K562 (cell line): ENCODE data around the gene OR2T29. TPM values are rescaled to one million over a fixed set of nuclear protein-coding genes. Genes with fewer than 3 reads are reported as not detected.
"Not testable (repeated sequence)": the region's sequence is repeated elsewhere in the genome, so short reads cannot be mapped to it uniquely, and the experiment has no call there.

Source experiments
- ATAC-seq: fragments of 200-7000 bp; cut with Tn5 transposase; 3 replicates; pipeline ENCODE4 v1.9.1; 2020; ENCODE audit warnings: moderate library complexity
- BruUV-seq: library from RNA; stranded (reverse); fragments of 400-500 nt; replicated peaks from 2 replicates; lab custom pipeline; 2021; lab: Mats Ljungman, UMichigan
- CTCF ChIA-PET: fragments of 300-600 bp; formaldehyde crosslinking; extraction: SDS; loops from one replicate; lab custom pipeline; 2021; ENCODE audit warnings: low intra/inter-chr PET ratio; lab: Yijun Ruan, JAX
- POLR2A ChIA-PET: fragments of 300-600, 350-650 bp; sonication (Branson Sonifier 250); formaldehyde crosslinking; extraction: SDS; loops from one replicate; lab custom pipeline; 2021; ENCODE audit warnings: antibody characterized with exemption, inconsistent platforms; lab: Yijun Ruan, JAX
- DNase-seq, 4 experiments: peaks; one replicate each; pipeline versions ENCODE4 v3.0.0 to v3.0.0-alpha.2; 2011 to 2018; ENCODE audit warnings: low spot score in 3 of 4, mixed read lengths in 3 of 4; ENCODE audit errors: extremely low read depth in 1 of 4
- FAIRE-seq: peaks from 2 replicates; lab custom pipeline; 2011; peaks lifted over from hg19 to GRCh38; lab: Jason Lieb, UNC
- H2AFZ ChIP-seq: 2 replicates; pipeline ENCODE4 v1.6.0; 2011; ENCODE audit warnings: low read depth, low read length, control low read depth, inconsistent platforms
- H3K27ac ChIP-seq: fragments of 200-600 bp; 3 replicates; pipeline ENCODE4 v1.8.0; 2011; ENCODE audit warnings: low read depth, mild to moderate bottlenecking, control low read depth, inconsistent platforms, low read length, moderate library complexity, mixed read lengths; ENCODE audit errors: extremely low read depth
- H3K27me3 ChIP-seq, 2 experiments: fragments of 300-600 bp in 1 of 2; 2 replicates in 1 of 2; 3 replicates in 1 of 2; pipeline versions ENCODE4 v1.6.0 to v1.8.0; 2011; ENCODE audit warnings: inconsistent platforms in 2 of 2, low read length in 2 of 2, mild to moderate bottlenecking in 1 of 2, mixed read lengths in 1 of 2, moderate library complexity in 1 of 2; ENCODE audit not compliant: control insufficient read depth in 2 of 2, insufficient read depth in 2 of 2
- H3K36me3 ChIP-seq: fragments of 300-600 bp; 3 replicates; pipeline ENCODE4 v1.8.0; 2011; ENCODE audit warnings: mild to moderate bottlenecking, low read length, inconsistent platforms; ENCODE audit not compliant: control insufficient read depth, insufficient read depth
- H3K4me1 ChIP-seq, 2 experiments: fragments of 200-600 bp in 1 of 2; replicated peaks in 1 of 2; 2 replicates in 1 of 2; 3 replicates in 1 of 2; pipeline versions ENCODE4 v1.5.1 to v1.8.0; 2011; ENCODE audit warnings: inconsistent platforms in 2 of 2, low read length in 2 of 2, mild to moderate bottlenecking in 1 of 2, mixed read lengths in 1 of 2, moderate library complexity in 1 of 2; ENCODE audit not compliant: control insufficient read depth in 2 of 2, insufficient read depth in 2 of 2
- H3K4me2 ChIP-seq: 2 replicates; pipeline ENCODE4 v1.6.1; 2011; ENCODE audit warnings: low read length, control low read depth, inconsistent platforms, mixed read lengths; ENCODE audit not compliant: insufficient read depth
- H3K4me3 ChIP-seq: fragments of 200-600 bp; sonication (generic), shearing (Covaris generic); 2 replicates; pipeline ENCODE4 v1.5.1; 2016; ENCODE audit warnings: control low read depth, inconsistent platforms
- H3K79me2 ChIP-seq: fragments of 200-600 bp; 3 replicates; pipeline ENCODE4 v1.8.0; 2011; ENCODE audit warnings: low read length, inconsistent platforms; ENCODE audit not compliant: control insufficient read depth, insufficient read depth
- H3K9ac ChIP-seq, 2 experiments: 2 replicates each; pipeline versions ENCODE4 v1.6.0 to v1.6.1; 2011; ENCODE audit warnings: low read depth in 2 of 2, low read length in 2 of 2, control low read depth in 1 of 2, inconsistent platforms in 1 of 2, mild to moderate bottlenecking in 1 of 2, mixed read lengths in 1 of 2; ENCODE audit not compliant: insufficient read depth in 1 of 2
- H3K9me1 ChIP-seq: one replicate; pipeline ENCODE4 v1.6.0; 2011; ENCODE audit warnings: inconsistent platforms, mild to moderate bottlenecking, low read length, moderate library complexity; ENCODE audit not compliant: control insufficient read depth, insufficient read depth
- H3K9me3 ChIP-seq: replicated peaks from 2 replicates; pipeline ENCODE4 v1.5.1; 2011; ENCODE audit warnings: low read depth, low read length, inconsistent platforms; ENCODE audit not compliant: control insufficient read depth, insufficient read depth
- H4K20me1 ChIP-seq: replicated peaks from 2 replicates; pipeline ENCODE4 v1.6.1; 2011; ENCODE audit warnings: low read length, inconsistent platforms, mixed read lengths; ENCODE audit not compliant: control insufficient read depth, insufficient read depth
- WGBS: fragments of 100-300 bp; shearing (Covaris generic); methylation state at CpG from one replicate; pipeline ENCODE4 v1.1.6; 2016; ENCODE audit warnings: low coverage, mixed read lengths; ENCODE audit not compliant: insufficient coverage; ENCODE audit errors: missing lambda C conversion rate; 5-methylcytosine and 5-hydroxymethylcytosine counted together
- in situ Hi-C: fragments of 300-500 bp; cut with MboI; formaldehyde crosslinking; loops from 4 replicates; pipeline ENCODE4 v1.15.0; 2018; ENCODE audit warnings: inconsistent platforms, mixed read lengths
- intact Hi-C: fragments of 100-400 bp; cut with micrococcal nuclease; formaldehyde crosslinking; loops from 2 replicates; pipeline ENCODE4 v1.14.2; 2022
- polyA plus RNA-seq, 8 experiments: library from polyadenylated mRNA; depleted of rRNA in 4 of 8; stranded (reverse) in 5 of 8; unstranded in 3 of 8; fragments of >200 nt; fragmentation: Nextera tagmentation in 2 of 8; fragmentation: Illumina TruSeq in 1 of 8; extraction: Ambion mirVana in 2 of 8; extraction: Trizol in 1 of 8; gene quantifications; 2 replicates each; pipeline versions ENCODE4 v1.2.1 to v1.2.3, GENCODE V29; 2011 to 2014; ENCODE audit warnings: inconsistent platforms in 1 of 8, missing spikeins in 1 of 8
- total RNA-seq, 7 experiments: library from RNA; depleted of rRNA in 6 of 7; stranded (reverse); fragments of >200 nt in 6 of 7; fragmentation: Illumina TruSeq in 2 of 7; extraction: Trizol in 2 of 7; gene quantifications; 2 replicates each; pipeline versions ENCODE4 v1.2.1 to v1.2.3, GENCODE V29; 2011 to 2021; ENCODE audit warnings: low replicate concordance in 1 of 7

Gene OR2T29
- total and polyA plus RNA-seq, 9 of the 15 experiments (the other 6 are each of a cell fraction or from before 2014, with no cell fraction given), result not detected

DNA sequence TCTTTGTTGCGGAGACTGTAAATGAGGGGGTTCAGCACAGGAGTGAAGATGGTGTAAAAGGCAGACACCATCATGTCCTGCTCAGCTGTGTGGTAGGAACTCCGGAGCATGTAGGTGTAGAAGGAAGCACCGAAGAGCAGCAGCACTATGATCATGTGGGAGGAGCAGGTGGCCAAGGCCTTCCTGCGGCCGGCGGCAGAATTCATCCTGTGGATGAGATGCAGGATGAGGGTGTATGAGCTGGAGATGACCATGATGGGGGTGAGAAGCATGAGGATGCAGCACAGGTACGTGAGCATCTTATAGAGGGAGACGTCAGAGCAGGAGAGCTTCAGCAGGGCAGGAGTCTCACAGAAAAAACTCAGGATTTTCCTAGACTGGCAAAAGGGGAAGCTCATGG, 11.3 kb upstream of the OR2T29 start:
- intact Hi-C loops, H3K9me3 ChIP-seq, H3K27ac ChIP-seq, CTCF ChIA-PET, H3K79me2 ChIP-seq, H4K20me1 ChIP-seq, POLR2A ChIA-PET, H3K27me3 ChIP-seq, H3K36me3 ChIP-seq, H3K9ac ChIP-seq, H3K9me1 ChIP-seq, BruUV-seq, H3K4me1 ChIP-seq, H3K4me2 ChIP-seq, H3K4me3 ChIP-seq, H2AFZ ChIP-seq, ATAC-seq, DNase-seq, FAIRE-seq: not testable (repeated sequence)
- in situ Hi-C loops, result loop anchor here (5.0 kb wide), 1 partner anchor 102 kb away; the partner anchor contains the start of gene OR2T3
- WGBS, result 0% methylated on average over 5 of the region's 8 CpGs

DNA sequence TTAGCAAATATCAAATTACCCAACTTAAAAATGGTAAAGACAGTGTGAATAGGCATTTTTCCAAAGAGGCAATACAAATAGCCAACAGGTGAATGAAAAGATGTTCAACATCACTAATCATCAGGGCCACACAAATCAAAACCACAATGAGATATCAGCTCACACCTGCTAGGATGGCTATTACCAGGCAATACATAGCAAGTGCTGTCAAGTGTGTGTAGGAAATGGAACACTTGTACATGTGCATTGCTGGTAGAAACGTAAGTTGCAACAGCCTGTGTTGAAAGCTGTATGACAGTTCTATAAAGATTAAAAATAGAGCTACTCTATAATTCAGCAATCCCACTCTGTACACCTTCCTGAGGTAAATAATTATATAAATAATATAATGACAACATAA, 9.5 kb upstream of the OR2T29 start:
- H3K79me2 ChIP-seq, BruUV-seq, H3K9ac ChIP-seq, intact Hi-C loops, H4K20me1 ChIP-seq, H3K27ac ChIP-seq, H3K36me3 ChIP-seq, H3K9me3 ChIP-seq, DNase-seq, FAIRE-seq, CTCF ChIA-PET, H2AFZ ChIP-seq, H3K4me2 ChIP-seq, H3K4me1 ChIP-seq, H3K27me3 ChIP-seq, H3K4me3 ChIP-seq, POLR2A ChIA-PET, H3K9me1 ChIP-seq, ATAC-seq: not testable (repeated sequence)
- no CpG with 5 or more reads among the region's 1 CpG for WGBS
- in situ Hi-C loops, result loop anchor here (5.0 kb wide), 1 partner anchor 100 kb away; the partner anchor contains the start of gene OR2T3

DNA sequence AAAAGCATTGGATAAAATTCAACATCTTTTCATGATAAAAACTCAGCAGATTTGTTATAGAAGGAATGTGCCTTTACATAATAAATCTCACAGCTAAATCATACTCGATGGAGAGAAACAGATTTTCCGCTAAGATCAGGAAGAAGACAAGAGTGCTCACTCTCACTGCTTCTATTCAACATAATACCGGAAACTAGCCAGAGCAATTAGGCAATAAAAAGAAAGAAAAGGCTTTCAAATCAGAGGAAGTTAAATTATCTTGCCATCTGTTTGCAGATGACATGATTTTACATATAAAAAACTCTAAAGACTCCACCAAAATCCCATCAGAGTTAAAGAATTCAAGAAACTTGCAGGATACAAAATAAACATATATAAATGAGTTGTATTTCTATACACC, 8.2 kb upstream of the OR2T29 start:
- H3K36me3 ChIP-seq, H3K9me1 ChIP-seq, H3K9ac ChIP-seq, FAIRE-seq, H3K4me3 ChIP-seq, H3K9me3 ChIP-seq, H3K4me1 ChIP-seq, H3K4me2 ChIP-seq, H2AFZ ChIP-seq, H4K20me1 ChIP-seq, H3K27me3 ChIP-seq, ATAC-seq, intact Hi-C loops, BruUV-seq, H3K79me2 ChIP-seq, POLR2A ChIA-PET, CTCF ChIA-PET, H3K27ac ChIP-seq, DNase-seq: not testable (repeated sequence)
- in situ Hi-C loops, result loop anchor here (5.0 kb wide), 1 partner anchor 99 kb away; the partner anchor contains the start of gene OR2T3
- WGBS, result 20% methylated on average over 1 of the region's 3 CpGs

DNA sequence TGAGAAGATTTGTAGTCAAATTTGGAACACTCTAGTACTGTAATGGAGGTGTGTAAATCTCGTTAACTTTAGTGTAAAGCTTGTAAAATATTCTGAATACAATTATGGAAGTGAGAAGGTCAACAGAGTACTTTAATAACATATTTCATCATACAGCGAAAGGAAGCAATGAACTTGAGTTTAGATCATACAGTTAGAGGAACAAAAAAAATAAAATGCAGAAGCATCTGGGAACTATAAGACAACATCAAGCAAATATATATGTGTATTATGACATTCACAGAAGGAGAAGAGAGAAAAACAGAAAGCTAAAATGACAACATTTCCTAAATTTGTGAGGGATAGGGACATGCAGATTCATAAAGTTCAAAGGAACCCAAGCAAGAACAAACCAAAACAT, 6.5 kb upstream of the OR2T29 start:
- H3K27me3 ChIP-seq, ATAC-seq, H3K4me2 ChIP-seq, H4K20me1 ChIP-seq, BruUV-seq, H3K9me3 ChIP-seq, H3K9me1 ChIP-seq, H2AFZ ChIP-seq, FAIRE-seq, H3K27ac ChIP-seq, H3K79me2 ChIP-seq, intact Hi-C loops, H3K36me3 ChIP-seq, in situ Hi-C loops, CTCF ChIA-PET, H3K4me3 ChIP-seq, POLR2A ChIA-PET, H3K4me1 ChIP-seq, DNase-seq, H3K9ac ChIP-seq: not testable (repeated sequence)
- WGBS, result 0% methylated on average over 1 of the region's 2 CpGs
